RWPE1 (cell line): ENCODE measurements around the gene NDUFS8.

Experiments
- CTCF ChIA-PET: fragments of 350-600 bp; sonication (Branson Sonifier 250); formaldehyde crosslinking; extraction: SDS; loops from one replicate; lab custom pipeline; 2021; lab: Yijun Ruan, JAX
- POLR2A ChIA-PET: fragments of 400-600 bp; formaldehyde crosslinking; extraction: SDS; loops from one replicate; lab custom pipeline; 2020; ENCODE audit warnings: antibody characterized with exemption; ENCODE audit not compliant: low non-redundant PET; lab: Yijun Ruan, JAX
- DNase-seq: peaks from one replicate; pipeline ENCODE4 v3.0.0; 2012; ENCODE audit warnings: low spot score
- H3K27ac ChIP-seq: fragments of 450-650 bp; 2 replicates; pipeline ENCODE4 v1.5.1; 2017
- CTCF ChIP-seq: fragments of 450-650 bp; conservative IDR thresholded peaks from 2 replicates; pipeline ENCODE4 v1.5.1; 2017; ENCODE audit warnings: low read depth, mild to moderate bottlenecking

Gene NDUFS8

GRCh38 chr11:67996051-67996450 lies 34.4 kb upstream of the NDUFS8 start:
- H3K27ac ChIP-seq, result peak overlapping the region; percentile 16; the same call in 1 of the 2 replicates
- ChIA-PET CTCF (no interaction called here), POLR2A (no interaction called here)
- TF ChIP-seq CTCF, result no peak
- no peak for DNase-seq

- POLR2A ChIA-PET, result no interaction called here
- CTCF ChIA-PET, result no interaction called here
- DNase-seq, result no peak
- peak overlapping the region; percentile 16 for H3K27ac ChIP-seq
- no peak for TF ChIP-seq CTCF
Observed at GRCh38 chr11:67996622-67997474, 33.6 kb upstream of the NDUFS8 start.

- CTCF ChIA-PET, result no interaction called here
- DNase-seq, result no peak
- POLR2A ChIA-PET, result no interaction called here
- TF ChIP-seq CTCF, result no peak
- peak overlapping the region; percentile 16 for H3K27ac ChIP-seq
Observed at GRCh38 chr11:67997475-67997921, 33.0 kb upstream of the NDUFS8 start.

GRCh38 chr11:67998150-67999045 lies 32.1 kb upstream of the NDUFS8 start:
- ChIA-PET POLR2A (no interaction called here), CTCF (interaction anchor here (1.0 to 1.1 kb wide), 2 partner anchors 23 to 210 kb away, joined by 3 to 4 read pairs; no protein-coding TSS in a partner anchor)
- no peak for TF ChIP-seq CTCF
- DNase-seq, result no peak
- peak overlapping the region; percentile 16 for H3K27ac ChIP-seq

GRCh38 chr11:67999201-67999629 lies 31.3 kb upstream of the NDUFS8 start:
- no peak overlapping the region for H3K27ac ChIP-seq
- no peak for DNase-seq
- POLR2A ChIA-PET, result no interaction called here
- CTCF ChIA-PET, result interaction anchor here (1.0 to 1.1 kb wide), 2 partner anchors 23 to 209 kb away, joined by 3 to 4 read pairs; no protein-coding TSS in a partner anchor
- no peak for TF ChIP-seq CTCF

- DNase-seq, result no peak
- POLR2A ChIA-PET, result no interaction called here
- no peak for TF ChIP-seq CTCF
- H3K27ac ChIP-seq, result no peak overlapping the region; the same call in 1 of the 2 replicates
- CTCF ChIA-PET, result interaction anchor here (1.0 kb wide), 1 partner anchor 22 kb away, joined by 4 read pairs; no protein-coding TSS in a partner anchor
Observed at GRCh38 chr11:67999704-68000103, 30.8 kb upstream of the NDUFS8 start.
